K562 (cell line): ENCODE measurements around the gene FAM89B. TPM values are rescaled to one million over a fixed set of nuclear protein-coding genes. Genes with fewer than 3 reads are reported as not detected.
A peak's percentile ranks its signal among the peaks of the same experiment; 100 is the strongest.

Source experiments
- ATAC-seq: fragments of 200-7000 bp; cut with Tn5 transposase; 3 replicates; pipeline ENCODE4 v1.9.1; 2020; ENCODE audit warnings: moderate library complexity
- BruUV-seq: library from RNA; stranded (reverse); fragments of 400-500 nt; replicated peaks from 2 replicates; lab custom pipeline; 2021; lab: Mats Ljungman, UMichigan
- CTCF ChIA-PET: fragments of 300-600 bp; formaldehyde crosslinking; extraction: SDS; loops from one replicate; lab custom pipeline; 2021; ENCODE audit warnings: low intra/inter-chr PET ratio; lab: Yijun Ruan, JAX
- POLR2A ChIA-PET: fragments of 300-600, 350-650 bp; sonication (Branson Sonifier 250); formaldehyde crosslinking; extraction: SDS; loops from one replicate; lab custom pipeline; 2021; ENCODE audit warnings: antibody characterized with exemption, inconsistent platforms; lab: Yijun Ruan, JAX
- DNase-seq, 4 experiments: peaks; one replicate each; pipeline versions ENCODE4 v3.0.0 to v3.0.0-alpha.2; 2011 to 2018; ENCODE audit warnings: low spot score in 3 of 4, mixed read lengths in 3 of 4; ENCODE audit errors: extremely low read depth in 1 of 4
- FAIRE-seq: peaks from 2 replicates; lab custom pipeline; 2011; peaks lifted over from hg19 to GRCh38; lab: Jason Lieb, UNC
- H2AFZ ChIP-seq: 2 replicates; pipeline ENCODE4 v1.6.0; 2011; ENCODE audit warnings: low read depth, low read length, control low read depth, inconsistent platforms
- H3K27ac ChIP-seq: fragments of 200-600 bp; 3 replicates; pipeline ENCODE4 v1.8.0; 2011; ENCODE audit warnings: low read depth, mild to moderate bottlenecking, control low read depth, inconsistent platforms, low read length, moderate library complexity, mixed read lengths; ENCODE audit errors: extremely low read depth
- H3K27me3 ChIP-seq, 2 experiments: fragments of 300-600 bp in 1 of 2; 2 replicates in 1 of 2; 3 replicates in 1 of 2; pipeline versions ENCODE4 v1.6.0 to v1.8.0; 2011; ENCODE audit warnings: inconsistent platforms in 2 of 2, low read length in 2 of 2, mild to moderate bottlenecking in 1 of 2, mixed read lengths in 1 of 2, moderate library complexity in 1 of 2; ENCODE audit not compliant: control insufficient read depth in 2 of 2, insufficient read depth in 2 of 2
- H3K36me3 ChIP-seq: fragments of 300-600 bp; 3 replicates; pipeline ENCODE4 v1.8.0; 2011; ENCODE audit warnings: mild to moderate bottlenecking, low read length, inconsistent platforms; ENCODE audit not compliant: control insufficient read depth, insufficient read depth
- H3K4me1 ChIP-seq, 2 experiments: fragments of 200-600 bp in 1 of 2; replicated peaks in 1 of 2; 2 replicates in 1 of 2; 3 replicates in 1 of 2; pipeline versions ENCODE4 v1.5.1 to v1.8.0; 2011; ENCODE audit warnings: inconsistent platforms in 2 of 2, low read length in 2 of 2, mild to moderate bottlenecking in 1 of 2, mixed read lengths in 1 of 2, moderate library complexity in 1 of 2; ENCODE audit not compliant: control insufficient read depth in 2 of 2, insufficient read depth in 2 of 2
- H3K4me2 ChIP-seq: 2 replicates; pipeline ENCODE4 v1.6.1; 2011; ENCODE audit warnings: low read length, control low read depth, inconsistent platforms, mixed read lengths; ENCODE audit not compliant: insufficient read depth
- H3K4me3 ChIP-seq: fragments of 200-600 bp; sonication (generic), shearing (Covaris generic); 2 replicates; pipeline ENCODE4 v1.5.1; 2016; ENCODE audit warnings: control low read depth, inconsistent platforms
- H3K79me2 ChIP-seq: fragments of 200-600 bp; 3 replicates; pipeline ENCODE4 v1.8.0; 2011; ENCODE audit warnings: low read length, inconsistent platforms; ENCODE audit not compliant: control insufficient read depth, insufficient read depth
- H3K9ac ChIP-seq, 2 experiments: 2 replicates each; pipeline versions ENCODE4 v1.6.0 to v1.6.1; 2011; ENCODE audit warnings: low read depth in 2 of 2, low read length in 2 of 2, control low read depth in 1 of 2, inconsistent platforms in 1 of 2, mild to moderate bottlenecking in 1 of 2, mixed read lengths in 1 of 2; ENCODE audit not compliant: insufficient read depth in 1 of 2
- H3K9me1 ChIP-seq: one replicate; pipeline ENCODE4 v1.6.0; 2011; ENCODE audit warnings: inconsistent platforms, mild to moderate bottlenecking, low read length, moderate library complexity; ENCODE audit not compliant: control insufficient read depth, insufficient read depth
- H3K9me3 ChIP-seq: replicated peaks from 2 replicates; pipeline ENCODE4 v1.5.1; 2011; ENCODE audit warnings: low read depth, low read length, inconsistent platforms; ENCODE audit not compliant: control insufficient read depth, insufficient read depth
- H4K20me1 ChIP-seq: replicated peaks from 2 replicates; pipeline ENCODE4 v1.6.1; 2011; ENCODE audit warnings: low read length, inconsistent platforms, mixed read lengths; ENCODE audit not compliant: control insufficient read depth, insufficient read depth
- HNRNPL ChIP-seq: fragments of 200-400 bp; formaldehyde crosslinking; IDR thresholded peaks from 2 replicates; pipeline ENCODE4 v1.6.1; 2017; ENCODE audit warnings: low read depth, mild to moderate bottlenecking, low read length
- POLR2G ChIP-seq: fragments of 200-400 bp; formaldehyde crosslinking; IDR thresholded peaks from 2 replicates; pipeline ENCODE4 v1.6.1; 2017; ENCODE audit warnings: low read depth, mild to moderate bottlenecking, antibody characterized with exemption, low read length, moderate library complexity
- ZBTB33 ChIP-seq: sonication (generic); formaldehyde crosslinking; IDR thresholded peaks from 2 replicates; pipeline ENCODE4 v1.8.1; 2023; ENCODE audit warnings: mild to moderate bottlenecking, missing genetic modification reagents
- WGBS: fragments of 100-300 bp; shearing (Covaris generic); methylation state at CpG from one replicate; pipeline ENCODE4 v1.1.6; 2016; ENCODE audit warnings: low coverage, mixed read lengths; ENCODE audit not compliant: insufficient coverage; ENCODE audit errors: missing lambda C conversion rate; 5-methylcytosine and 5-hydroxymethylcytosine counted together
- in situ Hi-C: fragments of 300-500 bp; cut with MboI; formaldehyde crosslinking; loops from 4 replicates; pipeline ENCODE4 v1.15.0; 2018; ENCODE audit warnings: inconsistent platforms, mixed read lengths
- intact Hi-C: fragments of 100-400 bp; cut with micrococcal nuclease; formaldehyde crosslinking; loops from 2 replicates; pipeline ENCODE4 v1.14.2; 2022
- polyA plus RNA-seq, 8 experiments: library from polyadenylated mRNA; depleted of rRNA in 4 of 8; stranded (reverse) in 5 of 8; unstranded in 3 of 8; fragments of >200 nt; fragmentation: Nextera tagmentation in 2 of 8; fragmentation: Illumina TruSeq in 1 of 8; extraction: Ambion mirVana in 2 of 8; extraction: Trizol in 1 of 8; gene quantifications; 2 replicates each; pipeline versions ENCODE4 v1.2.1 to v1.2.3, GENCODE V29; 2011 to 2014; ENCODE audit warnings: inconsistent platforms in 1 of 8, missing spikeins in 1 of 8
- total RNA-seq, 7 experiments: library from RNA; depleted of rRNA in 6 of 7; stranded (reverse); fragments of >200 nt in 6 of 7; fragmentation: Illumina TruSeq in 2 of 7; extraction: Trizol in 2 of 7; gene quantifications; 2 replicates each; pipeline versions ENCODE4 v1.2.1 to v1.2.3, GENCODE V29; 2011 to 2021; ENCODE audit warnings: low replicate concordance in 1 of 7
- TF ChIP-seq, protein P1 (sequence below): fragments of 250-450 bp; sonication (Bioruptor Pico); IDR thresholded peaks from 2 replicates; pipeline ENCODE4 v1.8.0; 2021; ENCODE audit warnings: moderate library complexity, mild to moderate bottlenecking, inconsistent platforms

The FAM89B gene
- total and polyA plus RNA-seq, 9 of the 15 experiments (the other 6 are each of a cell fraction or from before 2014, with no cell fraction given): 0.32 to 27.6 (median 11.9) TPM

- no TSS peak for BruUV-seq
- H3K9me3 ChIP-seq: no peaks in the 10 kb centered on the region
- no peak for ATAC-seq
- H3K9ac ChIP-seq: no peak overlapping the region; a peak in 1 of 4 replicates
- DNase-seq: no peak
- TF ChIP-seq HNRNPL (no peak), POLR2G (peak; percentile 28; the same call in 1 of the 2 replicates), ZBTB33 (CRISPR knock-in tag) (0 out of 2 replicates have a peak, but pooled peaks have one; percentile 31)
- TF ChIP-seq, protein P1, sequence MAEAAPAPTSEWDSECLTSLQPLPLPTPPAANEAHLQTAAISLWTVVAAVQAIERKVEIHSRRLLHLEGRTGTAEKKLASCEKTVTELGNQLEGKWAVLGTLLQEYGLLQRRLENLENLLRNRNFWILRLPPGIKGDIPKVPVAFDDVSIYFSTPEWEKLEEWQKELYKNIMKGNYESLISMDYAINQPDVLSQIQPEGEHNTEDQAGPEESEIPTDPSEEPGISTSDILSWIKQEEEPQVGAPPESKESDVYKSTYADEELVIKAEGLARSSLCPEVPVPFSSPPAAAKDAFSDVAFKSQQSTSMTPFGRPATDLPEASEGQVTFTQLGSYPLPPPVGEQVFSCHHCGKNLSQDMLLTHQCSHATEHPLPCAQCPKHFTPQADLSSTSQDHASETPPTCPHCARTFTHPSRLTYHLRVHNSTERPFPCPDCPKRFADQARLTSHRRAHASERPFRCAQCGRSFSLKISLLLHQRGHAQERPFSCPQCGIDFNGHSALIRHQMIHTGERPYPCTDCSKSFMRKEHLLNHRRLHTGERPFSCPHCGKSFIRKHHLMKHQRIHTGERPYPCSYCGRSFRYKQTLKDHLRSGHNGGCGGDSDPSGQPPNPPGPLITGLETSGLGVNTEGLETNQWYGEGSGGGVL (CRISPR knock-in tag): no peak
- peaks cover 92% of the 10 kb centered on the region; the same call in 2 of the 3 replicates for H3K36me3 ChIP-seq
- no peak for FAIRE-seq
- peaks cover 17% of the 10 kb centered on the region for H3K79me2 ChIP-seq
- no peak overlapping the region for H3K4me3 ChIP-seq
- H3K9me1 ChIP-seq: no peaks in the 10 kb centered on the region
- POLR2A ChIA-PET: interaction anchor here (0.9 to 2.9 kb wide), 4 partner anchors 9 to 17 kb away, joined by 3 to 8 read pairs (median 4); partner anchors contain the start of gene SIPA1
- H2AFZ ChIP-seq: no peak overlapping the region
- intact Hi-C loops: no loop called here
- H3K27ac ChIP-seq: no peak overlapping the region
- 96% methylated on average over 14 of the region's 14 CpGs for whole genome bisulfite sequencing
- in situ Hi-C loops: no loop called here
- H4K20me1 ChIP-seq: no peaks in the 10 kb centered on the region; the same call in 1 of the 2 replicates
- CTCF ChIA-PET: no interaction called here
- no peak overlapping the region for H3K4me2 ChIP-seq
- H3K27me3 ChIP-seq: no peaks in the 10 kb centered on the region
- H3K4me1 ChIP-seq: peaks cover 6 to 60% of the 10 kb centered on the region in 2 experiments; a peak in 3 of 5 replicates
Observed at GRCh38 chr11:65621460-65621859, 49.1 kb downstream of the FAM89B start.
